KBM-7 (cell line): ENCODE measurements around the gene N4BP2.
"Not testable (repeated sequence)": the region's sequence is repeated elsewhere in the genome, so short reads cannot be mapped to it uniquely, and the experiment has no call there.

Experiments
- DNase-seq: peaks from one replicate; pipeline ENCODE4 v3.0.0-alpha.2; 2015
- in situ Hi-C: fragments of 300-500 bp; cut with MboI; formaldehyde crosslinking; loops from 2 replicates; pipeline ENCODE4 v1.14.3; 2020; ENCODE audit warnings: low sequenced_read_pairs, low pct_unique_long_range_greater_than_20kb, mixed read lengths

The N4BP2 gene

GRCh38 chr4:40066651-40067050, 10.0 kb downstream of the N4BP2 start:
- in situ Hi-C loops = no loop called here
- DNase-seq = no peak

DNA sequence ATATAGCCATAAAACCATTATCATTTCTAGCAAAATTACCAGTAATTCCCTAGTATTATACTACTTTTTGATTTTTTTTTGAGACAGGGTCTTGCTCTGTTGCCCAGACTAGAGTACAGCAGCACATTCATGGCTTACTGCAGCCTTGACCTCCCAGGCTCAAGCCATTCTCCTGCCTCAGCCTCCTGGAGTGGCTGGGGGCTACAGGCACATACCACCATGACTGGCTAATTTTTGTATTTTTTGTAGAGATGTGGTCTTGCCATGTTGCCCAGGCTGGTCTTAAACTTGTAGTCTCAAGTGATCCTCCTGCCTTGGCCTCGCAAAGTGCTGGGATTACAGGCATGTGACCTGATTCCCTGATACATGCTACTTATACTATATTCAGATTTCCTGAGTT, 13.7 kb downstream of the N4BP2 start:
- no peak for DNase-seq
- in situ Hi-C loops = no loop called here

DNA sequence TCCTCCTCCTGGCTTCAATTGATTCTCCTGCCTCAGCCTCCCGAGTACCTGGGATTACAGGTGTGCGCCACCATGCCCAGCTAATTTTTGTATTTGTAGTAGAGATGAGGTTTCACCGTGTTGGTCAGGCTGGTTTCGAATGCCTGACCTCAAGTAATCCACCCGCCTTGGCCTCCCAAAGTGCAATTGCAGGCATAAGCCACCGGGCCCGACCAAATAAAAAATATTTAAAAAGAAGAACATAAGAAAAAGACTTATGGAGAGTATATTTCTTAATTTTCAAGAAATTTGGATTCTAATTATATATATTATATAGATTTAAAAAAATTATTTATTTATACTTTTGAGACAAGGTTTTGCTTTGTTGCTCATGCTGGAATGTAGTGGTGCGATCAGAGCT, 29.8 kb downstream of the N4BP2 start:
- in situ Hi-C loops = no loop called here
- DNase-seq = no peak

- in situ Hi-C loops = no loop called here
- DNase-seq = no peak
Observed at GRCh38 chr4:40087799-40088366, 31.2 kb downstream of the N4BP2 start.

DNA sequence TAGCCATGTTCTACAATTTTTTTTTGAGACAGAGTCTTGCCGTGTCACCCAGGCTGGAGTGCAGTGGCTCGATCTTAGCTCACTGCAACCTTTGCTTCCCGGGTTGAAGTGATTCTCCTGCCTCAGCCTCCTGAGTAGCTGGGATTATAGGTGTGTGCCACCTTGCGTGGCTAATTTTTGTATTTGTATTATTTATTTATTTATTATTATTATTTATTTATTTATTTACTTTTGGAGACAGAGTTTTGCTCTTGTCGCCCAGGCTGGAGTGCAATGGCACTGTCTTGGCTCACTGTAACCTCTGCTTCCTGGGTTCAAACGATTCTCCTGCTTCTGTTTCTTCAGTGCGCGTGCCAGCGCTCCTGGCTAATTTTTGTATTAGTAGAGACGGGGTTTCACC, 36.8 kb downstream of the N4BP2 start:
- in situ Hi-C loops, DNase-seq: not testable (repeated sequence)

DNA sequence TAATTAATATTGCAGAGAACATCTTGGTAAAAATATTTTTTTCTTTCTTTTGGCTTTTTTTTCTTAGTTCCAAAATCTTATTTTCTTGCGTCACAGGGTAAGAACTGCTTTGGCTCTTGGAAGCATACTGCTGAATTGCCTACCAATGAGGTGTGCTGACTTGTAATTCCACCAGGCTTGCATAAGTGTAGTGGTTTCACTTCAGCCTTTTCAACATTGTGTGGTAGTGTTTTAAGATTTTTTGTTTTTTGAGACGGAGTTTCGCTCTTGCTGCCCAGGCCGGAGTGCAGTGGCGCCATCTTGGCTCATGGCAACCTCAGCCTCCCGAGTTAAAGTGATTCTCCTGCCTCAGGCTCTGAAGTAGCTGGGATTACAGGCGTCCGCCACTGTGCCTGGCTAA, 42.4 kb downstream of the N4BP2 start:
- in situ Hi-C loops = no loop called here
- no peak for DNase-seq

DNA sequence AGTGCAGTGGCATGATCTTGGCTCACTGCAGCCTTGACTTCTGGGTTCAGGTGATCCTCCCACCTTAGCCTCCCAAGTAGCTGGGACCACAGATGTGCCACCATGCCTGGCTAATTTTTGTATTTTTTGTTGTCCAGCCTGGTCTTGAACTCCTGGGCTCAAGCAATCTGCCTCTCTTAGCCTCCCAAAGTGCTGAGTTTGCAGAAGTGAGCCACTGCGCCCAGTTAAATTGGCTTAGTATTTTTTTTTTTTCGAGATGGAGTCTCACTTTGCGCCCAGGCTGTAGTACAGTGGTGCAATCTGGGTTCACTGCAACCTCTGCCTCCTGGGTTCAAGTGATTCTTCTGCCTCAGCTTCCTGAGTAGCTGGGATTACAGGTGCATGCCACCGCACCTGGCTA, 50.5 kb downstream of the N4BP2 start:
- DNase-seq, in situ Hi-C loops: not testable (repeated sequence)

GRCh38 chr4:40112027-40112792, 55.6 kb downstream of the N4BP2 start:
- no peak for DNase-seq

GRCh38 chr4:40114206-40114605, 57.6 kb downstream of the N4BP2 start:
- peak; percentile 28 for DNase-seq
- in situ Hi-C loops = no loop called here

More at GRCh38 chr4:40112027-40112792, 55.6 kb downstream of the N4BP2 start:
- in situ Hi-C loops = no loop called here

DNA sequence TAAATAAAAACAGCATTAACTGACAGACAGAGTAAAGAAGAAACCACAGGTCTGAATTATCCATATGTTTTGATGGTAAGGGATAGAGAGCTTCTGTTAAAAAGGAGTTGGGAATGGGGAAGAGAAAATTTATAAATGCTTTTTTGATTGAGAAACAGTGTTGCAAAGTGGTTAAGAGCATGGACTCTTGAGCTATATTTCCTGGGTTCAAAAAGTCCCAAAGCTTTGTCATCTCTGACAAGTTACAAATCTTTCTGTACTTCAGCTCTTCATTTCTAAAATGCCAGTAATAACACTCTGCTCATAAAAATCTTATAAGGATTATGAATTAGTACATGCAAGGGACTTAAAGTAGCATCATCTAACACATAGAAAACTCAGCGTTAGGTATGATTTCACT, 62.2 kb downstream of the N4BP2 start:
- DNase-seq = no peak
- in situ Hi-C loops = no loop called here

DNA sequence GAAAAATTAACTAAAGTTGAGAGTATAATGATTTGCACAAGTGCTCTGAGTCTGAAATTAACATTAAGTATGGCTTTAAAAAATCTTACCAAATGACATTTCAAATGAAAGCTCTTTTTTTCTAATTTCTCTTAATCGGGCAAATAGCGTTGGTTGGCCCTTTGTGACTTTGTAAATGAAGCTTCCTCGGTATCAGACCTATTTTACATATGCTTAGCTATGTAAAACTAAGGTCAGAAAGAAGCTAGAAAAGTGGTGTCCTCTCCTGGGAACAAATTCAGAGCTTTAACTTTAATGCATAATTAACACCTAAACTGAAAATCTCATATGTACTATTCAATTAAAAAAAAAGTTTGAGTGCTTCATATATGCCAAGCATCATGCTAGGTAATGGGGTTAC, 62.7 kb downstream of the N4BP2 start:
- in situ Hi-C loops = no loop called here

GRCh38 chr4:40121515-40121914, 64.9 kb downstream of the N4BP2 start:
- in situ Hi-C loops = no loop called here
- peak; percentile 85 for DNase-seq

More for the DNA sequence above, 62.7 kb downstream of the N4BP2 start:
- DNase-seq = no peak

DNA sequence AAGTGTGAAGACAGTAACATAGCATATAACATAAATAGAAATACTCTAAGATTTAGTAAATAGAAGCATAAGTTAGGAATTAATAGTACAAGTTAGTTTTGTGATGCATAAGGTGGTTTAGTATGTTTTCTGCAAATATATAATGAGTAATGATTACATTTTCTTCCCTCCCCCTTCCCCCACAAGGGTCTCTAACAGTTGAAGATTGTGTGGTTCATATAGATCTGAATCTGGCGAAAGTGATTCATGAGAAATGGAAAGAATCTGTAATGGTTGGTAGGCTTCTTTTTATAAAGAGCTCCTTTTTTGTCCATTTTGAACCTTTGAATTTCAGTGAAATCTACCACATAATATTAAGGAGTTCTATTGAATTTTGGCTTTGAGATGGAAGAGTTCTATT, 66.3 kb downstream of the N4BP2 start:
- no peak for DNase-seq
- in situ Hi-C loops = no loop called here

DNA sequence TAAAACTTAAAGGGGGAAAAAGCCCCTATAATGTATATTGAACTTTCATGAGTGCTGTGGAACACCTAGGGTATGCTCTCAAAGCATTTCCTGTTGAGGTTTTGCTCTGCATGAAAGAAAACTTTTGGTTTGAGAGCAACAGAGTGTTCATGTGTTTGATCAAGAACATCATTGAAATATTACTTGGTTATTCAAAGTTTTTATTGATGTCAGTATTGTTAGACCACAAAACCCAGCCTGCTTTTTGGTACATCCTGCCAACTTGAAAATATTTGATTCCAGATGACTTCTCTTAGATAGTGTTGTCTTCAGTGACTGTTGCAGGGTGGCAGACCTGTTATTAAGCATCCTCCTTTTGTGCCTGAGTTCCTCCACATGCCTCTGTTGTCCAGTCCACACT, 68.0 kb downstream of the N4BP2 start:
- in situ Hi-C loops = no loop called here
- DNase-seq = no peak

GRCh38 chr4:40130401-40131036, 73.9 kb downstream of the N4BP2 start:
- in situ Hi-C loops = no loop called here
- DNase-seq = no peak

DNA sequence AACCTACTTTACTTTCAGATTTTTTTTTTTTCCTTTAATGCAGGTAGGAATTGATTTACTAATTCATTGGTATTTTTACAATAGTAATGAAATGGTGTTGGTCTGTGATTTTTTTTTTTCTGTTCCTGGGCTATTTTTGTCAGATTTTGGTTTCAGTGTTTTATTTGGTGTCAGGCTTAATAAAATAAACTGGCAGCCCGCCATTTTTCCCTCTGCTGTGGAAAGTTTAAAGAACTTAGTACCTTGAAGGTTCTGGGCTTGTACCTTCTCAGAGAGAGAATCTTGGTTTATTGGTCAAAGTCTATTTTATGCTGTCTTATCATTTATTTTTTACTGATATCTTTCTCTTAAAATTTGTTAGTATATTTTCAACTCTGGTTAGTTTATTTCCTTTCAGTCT, 76.2 kb downstream of the N4BP2 start:
- in situ Hi-C loops = no loop called here
- DNase-seq = no peak

- in situ Hi-C loops = no loop called here
- DNase-seq = no peak
Observed at GRCh38 chr4:40134206-40134917, 77.7 kb downstream of the N4BP2 start.

- in situ Hi-C loops, DNase-seq: not testable (repeated sequence)
Observed at GRCh38 chr4:40136202-40136601, 79.6 kb downstream of the N4BP2 start.

- in situ Hi-C loops = no loop called here
- DNase-seq = no peak
Observed at GRCh38 chr4:40140196-40140595, 83.5 kb downstream of the N4BP2 start.

GRCh38 chr4:40140597-40140996, 83.9 kb downstream of the N4BP2 start:
- in situ Hi-C loops, DNase-seq: not testable (repeated sequence)
